ENCODE measurements around the gene ODR4.
A peak's percentile ranks its signal among the peaks of the same experiment; 100 is the strongest.
"Not testable (repeated sequence)": the region's sequence is repeated elsewhere in the genome, so short reads cannot be mapped to it uniquely, and the experiment has no call there.

Gene ODR4

GRCh38 chr1:186421446-186421845, 45.8 kb downstream of the ODR4 start:
- DNase-seq (no peak), ATAC-seq (no peak)

GRCh38 chr1:186424539-186424938, 48.9 kb downstream of the ODR4 start:
- no peak for ATAC-seq
- no peak for DNase-seq

GRCh38 chr1:186426118-186426517, 50.5 kb downstream of the ODR4 start:
- ATAC-seq (no peak), DNase-seq (no peak)

GRCh38 chr1:186429017-186429416, 53.4 kb downstream of the ODR4 start:
- DNase-seq, result no peak
- ATAC-seq, result no peak

GRCh38 chr1:186435336-186435735, 59.7 kb downstream of the ODR4 start:
- no peak for ATAC-seq
- DNase-seq, result no peak

- no peak for ATAC-seq
- DNase-seq, result no peak
These were observed 62.9 kb downstream of the ODR4 start for GRCh38 chr1:186438567-186438966.

GRCh38 chr1:186440584-186440983, 64.9 kb downstream of the ODR4 start:
- no peak for DNase-seq
- ATAC-seq, result no peak

GRCh38 chr1:186442651-186443375, 67.2 kb downstream of the ODR4 start:
- peak; percentile 61 for ATAC-seq

GRCh38 chr1:186443638-186444037, 68.0 kb downstream of the ODR4 start:
- DNase-seq (no peak), ATAC-seq (no peak)

More at GRCh38 chr1:186442651-186443375, 67.2 kb downstream of the ODR4 start:
- no peak for DNase-seq

- no peak for DNase-seq
- no peak for ATAC-seq
These were observed 70.5 kb downstream of the ODR4 start for GRCh38 chr1:186446152-186446551.

GRCh38 chr1:186454981-186455380, 79.3 kb downstream of the ODR4 start:
- no peak for DNase-seq
- no peak for ATAC-seq

- no peak for ATAC-seq
These were observed 81.2 kb downstream of the ODR4 start for GRCh38 chr1:186456729-186457255.

GRCh38 chr1:186459161-186459560, 83.5 kb downstream of the ODR4 start:
- not testable (repeated sequence) for DNase-seq, ATAC-seq

More at GRCh38 chr1:186456729-186457255, 81.2 kb downstream of the ODR4 start:
- no peak for DNase-seq

- DNase-seq (no peak), ATAC-seq (no peak)
These were observed 85.4 kb downstream of the ODR4 start, which contains the start of gene PDC for GRCh38 chr1:186461014-186461413. TSS of gene PDC (minus strand) at chr1:186461114. CDS start at chr1:186449459, 11,655 bp downstream.

- DNase-seq, result no peak
- no peak for ATAC-seq
These were observed 87.9 kb downstream of the ODR4 start for GRCh38 chr1:186463511-186463910.

GRCh38 chr1:186463926-186464325, 88.3 kb downstream of the ODR4 start:
- ATAC-seq (no peak), DNase-seq (no peak)

- ATAC-seq, DNase-seq: not testable (repeated sequence)
These were observed 89.9 kb downstream of the ODR4 start for GRCh38 chr1:186465491-186465890.

GRCh38 chr1:186465946-186466345, 90.3 kb downstream of the ODR4 start:
- DNase-seq (no peak), ATAC-seq (no peak)

Data from stimulated activated naive CD8-positive, alpha-beta T cell treated with anti-CD3 and anti-CD28 coated beads, Interleukin-15, Interleukin-2, amounts not matched to agents 100 U/mL and 50 U/mL, for 24 hours (primary cell).